ENCODE results near the gene UBQLN2. TPM values are rescaled to one million over a fixed set of nuclear protein-coding genes. Genes with fewer than 3 reads are reported as not detected.

UBQLN2 gene
- total and polyA plus RNA-seq, 2 of the 8 experiments (the other 6 are each of a cell fraction or from before 2014, with no cell fraction given) = 21.0 to 35.3 TPM

- no peak overlapping the region for H3K18ac ChIP-seq (ENCODE audit: extremely low read depth, low read length)
- H3K79me1 ChIP-seq (ENCODE audit: low read depth, low read length) = no peaks in the 10 kb centered on the region
- ChIA-PET POLR2A (ENCODE audit: partially characterized antibody) (no interaction called here), CTCF (ENCODE audit: partially characterized antibody) (no interaction called here)
- H3K9me3 ChIP-seq (ENCODE audit: insufficient read depth in 2 of 2, low read depth in 1 of 2, low read length in 1 of 2) = no peaks in the 10 kb centered on the region
- no peak overlapping the region for H3K4me3 ChIP-seq (ENCODE audit: extremely low read depth in 1 of 4, insufficient read depth in 2 of 4, low read depth in 3 of 4, low read length in 4 of 4)
- no peak overlapping the region for H4K8ac ChIP-seq (ENCODE audit: extremely low read depth, insufficient read depth, low read length)
- H2AFZ ChIP-seq (ENCODE audit: low read length) = no peak overlapping the region
- no peak for TF ChIP-seq ZNF274 (IDR thresholded peaks at IDR 0.05; ENCODE audit: borderline replicate concordance, extremely low read depth, low read length)
- TF ChIP-seq SP2 (IDR thresholded peaks at IDR 0.05; ENCODE audit: low read length) = no peak
- TF ChIP-seq GABPA (IDR thresholded peaks at IDR 0.05; ENCODE audit: borderline replicate concordance, insufficient read depth, low read length) = no peak
- no peaks in the 10 kb centered on the region for H4K20me1 ChIP-seq (replicated peaks in 1 of 2; ENCODE audit: control insufficient read depth in 1 of 2, insufficient read depth in 2 of 2, low read length in 2 of 2)
- no peak overlapping the region for H3K4me2 ChIP-seq (ENCODE audit: insufficient read depth in 1 of 2, low read depth in 2 of 2, low read length in 2 of 2)
- 72% methylated on average over 2 of the region's 2 CpGs; no CpG with 5 or more reads in 1 of the 2 experiments for WGBS, 2 experiments (ENCODE audit: extremely low coverage in 1 of 2, insufficient coverage in 1 of 2, insufficient read length in 1 of 2, insufficient replicate concordance in 2 of 2, low coverage in 1 of 2, low lambda C conversion rate in 2 of 2, missing lambda C conversion rate in 1 of 2)
- no peak for FAIRE-seq
- no peak overlapping the region for H3K14ac ChIP-seq (ENCODE audit: insufficient read length)
- H3K27ac ChIP-seq (ENCODE audit: low read depth, low read length) = no peak overlapping the region
- no peaks in the 10 kb centered on the region for H3K23me2 ChIP-seq (ENCODE audit: low read depth, low read length)
- H2BK12ac ChIP-seq (ENCODE audit: low read depth, low read length) = no peak overlapping the region
- no peak overlapping the region for H2BK120ac ChIP-seq (replicated peaks; ENCODE audit: low read depth, low read length)
- no peaks in the 10 kb centered on the region for H3K79me2 ChIP-seq (ENCODE audit: control insufficient read depth in 1 of 2, insufficient read depth in 2 of 2, low read length in 2 of 2)
- no peak overlapping the region for H2BK15ac ChIP-seq (ENCODE audit: low read length)
- H3K9ac ChIP-seq (replicated peaks in 1 of 4; ENCODE audit: extremely low read depth in 1 of 4, low read depth in 3 of 4, low read length in 3 of 4) = no peak overlapping the region
- no peak overlapping the region for H2BK20ac ChIP-seq (ENCODE audit: low read length)
- H3K56ac ChIP-seq (replicated peaks; ENCODE audit: insufficient read length, low read depth, low read length) = no peak overlapping the region
- H2BK5ac ChIP-seq (ENCODE audit: low read depth, low read length) = no peak overlapping the region
- H3K4ac ChIP-seq (replicated peaks; ENCODE audit: insufficient read length, low read depth, low read length) = no peak overlapping the region
- no peaks in the 10 kb centered on the region for H3K36me3 ChIP-seq (ENCODE audit: control insufficient read depth in 2 of 4, insufficient read depth in 4 of 4, low read length in 3 of 4)
- no peak overlapping the region for H4K5ac ChIP-seq (ENCODE audit: insufficient read length, low read depth, low read length)
- no peak overlapping the region for H2AK5ac ChIP-seq (ENCODE audit: low read depth, low read length)
- no peaks in the 10 kb centered on the region for H3K4me1 ChIP-seq (replicated peaks in 1 of 4; ENCODE audit: control insufficient read depth in 3 of 4, insufficient read depth in 4 of 4, low read length in 3 of 4)
- H3K23ac ChIP-seq (ENCODE audit: insufficient read length) = no peak overlapping the region
- H3K27me3 ChIP-seq (replicated peaks in 1 of 4; ENCODE audit: control insufficient read depth in 3 of 4, extremely low read depth in 1 of 4, insufficient read depth in 3 of 4, low read length in 3 of 4) = no peaks in the 10 kb centered on the region
- H4K91ac ChIP-seq (replicated peaks; ENCODE audit: insufficient read length, low read length) = no peak overlapping the region
- DNase-seq (ENCODE audit: low read depth in 1 of 2, low spot score in 2 of 2) = no peak
Observed at GRCh38 chrX:56519642-56520041, 43.8 kb upstream of the UBQLN2 start.

Data from H1 (cell line).